Vagina (tissue), 2 donors: ENCODE results near the gene GRIA1. TPM values are rescaled to one million over a fixed set of nuclear protein-coding genes. Genes with fewer than 3 reads are reported as not detected.

ENCODE experiments used
- DNase-seq, 2 donors: peaks; one replicate each; pipeline ENCODE4 v3.0.0-alpha.2; 2017; ENCODE audit errors: extremely low spot score in 2 of 2
- H3K27ac ChIP-seq: fragments of 200-600 bp; sonication (generic); one replicate; pipeline ENCODE4 v1.5.1; 2019
- H3K27me3 ChIP-seq: fragments of 200-600 bp; sonication (generic); one replicate; pipeline ENCODE4 v1.5.1; 2019
- H3K36me3 ChIP-seq, 2 donors: fragments of 200-600 bp; sonication (generic); one replicate each; pipeline ENCODE4 v1.5.1; 2017 to 2019
- H3K4me1 ChIP-seq: fragments of 200-600 bp; sonication (generic); one replicate; pipeline ENCODE4 v1.5.1; 2019
- H3K4me3 ChIP-seq, 2 donors: fragments of 200-600 bp; sonication (generic); 1 replicate in 1 of 2; 2 replicates in 1 of 2; pipeline ENCODE4 v1.5.1; 2016 to 2019
- H3K9me3 ChIP-seq: fragments of 200-600 bp; sonication (generic); one replicate; pipeline ENCODE4 v1.5.1; 2019
- POLR2A ChIP-seq, 2 donors: fragments of 450-650 bp; IDR thresholded peaks; one replicate each; pipeline ENCODE4 v1.6.1; 2017; ENCODE audit warnings: antibody characterized with exemption in 2 of 2, mild to moderate bottlenecking in 2 of 2, moderate library complexity in 2 of 2
- POLR2AphosphoS5 ChIP-seq, 2 donors: sonication (generic); formaldehyde crosslinking; IDR thresholded peaks; one replicate each; pipeline ENCODE4 v1.9.0; 2017; ENCODE audit warnings: antibody characterized with exemption in 2 of 2, mild to moderate bottlenecking in 2 of 2, low read depth in 1 of 2; ENCODE audit not compliant: insufficient read depth in 1 of 2
- intact Hi-C: fragments of 100-400 bp; cut with DNase I; formaldehyde crosslinking; loops from one replicate; pipeline ENCODE4 v1.15.1; 2023
- total RNA-seq: library from RNA; depleted of rRNA; stranded (reverse); fragments of >200 nt; gene quantifications from one replicate; pipeline ENCODE4 v1.2.3, GENCODE V29; 2016
- TF ChIP-seq, protein P1 (sequence below), 3 experiments: fragments of 450-650 bp in 2 of 3; fragments of 200-600 bp in 1 of 3; sonication (generic) in 1 of 3; IDR thresholded peaks; one replicate each; pipeline ENCODE4 v1.5.1; 2017 to 2019; ENCODE audit warnings: antibody characterized with exemption in 3 of 3, mild to moderate bottlenecking in 2 of 3, moderate library complexity in 2 of 3

Gene GRIA1
- total RNA-seq, 1 donor from 2014 or later, result not detected

DNA sequence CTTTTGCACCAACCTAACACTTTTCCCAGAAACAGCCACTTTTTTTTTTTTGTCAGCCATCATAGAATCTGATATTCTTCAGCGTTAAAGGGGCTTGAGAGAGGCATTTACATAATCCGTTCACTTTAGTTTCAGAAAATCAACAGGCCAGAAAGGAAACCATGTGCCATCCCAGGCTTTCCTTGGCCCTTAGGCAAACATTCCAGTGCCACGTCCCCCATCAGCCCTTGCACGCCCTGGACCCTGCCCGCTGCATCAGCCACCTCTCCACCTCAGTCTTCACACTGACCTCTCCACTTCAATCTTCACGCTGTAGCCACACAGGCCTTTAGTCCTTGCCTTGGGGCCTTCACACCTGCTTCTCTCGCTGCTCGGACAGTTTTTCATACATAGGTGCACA, 123.2 kb downstream of the GRIA1 start:
- intact Hi-C loops, result no loop called here
- TF ChIP-seq POLR2AphosphoS5 (IDR thresholded peaks at IDR 0.05; ENCODE audit: insufficient read depth in 1 of 2, low read depth in 1 of 2) (no peak), POLR2A (IDR thresholded peaks at IDR 0.05) (no peak)
- TF ChIP-seq, protein P1, sequence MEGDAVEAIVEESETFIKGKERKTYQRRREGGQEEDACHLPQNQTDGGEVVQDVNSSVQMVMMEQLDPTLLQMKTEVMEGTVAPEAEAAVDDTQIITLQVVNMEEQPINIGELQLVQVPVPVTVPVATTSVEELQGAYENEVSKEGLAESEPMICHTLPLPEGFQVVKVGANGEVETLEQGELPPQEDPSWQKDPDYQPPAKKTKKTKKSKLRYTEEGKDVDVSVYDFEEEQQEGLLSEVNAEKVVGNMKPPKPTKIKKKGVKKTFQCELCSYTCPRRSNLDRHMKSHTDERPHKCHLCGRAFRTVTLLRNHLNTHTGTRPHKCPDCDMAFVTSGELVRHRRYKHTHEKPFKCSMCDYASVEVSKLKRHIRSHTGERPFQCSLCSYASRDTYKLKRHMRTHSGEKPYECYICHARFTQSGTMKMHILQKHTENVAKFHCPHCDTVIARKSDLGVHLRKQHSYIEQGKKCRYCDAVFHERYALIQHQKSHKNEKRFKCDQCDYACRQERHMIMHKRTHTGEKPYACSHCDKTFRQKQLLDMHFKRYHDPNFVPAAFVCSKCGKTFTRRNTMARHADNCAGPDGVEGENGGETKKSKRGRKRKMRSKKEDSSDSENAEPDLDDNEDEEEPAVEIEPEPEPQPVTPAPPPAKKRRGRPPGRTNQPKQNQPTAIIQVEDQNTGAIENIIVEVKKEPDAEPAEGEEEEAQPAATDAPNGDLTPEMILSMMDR (IDR thresholded peaks at IDR 0.05), result no peak

DNA sequence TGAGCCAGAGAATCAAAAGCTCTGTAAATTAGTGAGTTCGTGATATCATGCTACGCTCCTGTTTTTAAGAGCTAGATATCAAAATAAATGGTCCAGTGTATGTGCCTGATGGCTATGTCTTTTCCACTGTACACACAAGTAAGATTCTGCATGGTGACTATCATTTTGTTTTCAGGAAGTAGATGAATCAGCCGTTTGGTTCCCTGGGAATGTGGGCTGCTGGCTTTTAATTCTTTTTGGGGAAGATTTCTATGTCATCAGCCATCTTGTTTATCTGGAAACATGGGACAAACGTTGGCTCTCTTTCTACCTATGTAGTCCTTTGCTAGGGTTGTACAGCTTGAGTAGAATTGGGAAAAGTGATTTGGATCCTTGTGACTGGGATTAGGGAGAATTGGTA, 126.7 kb downstream of the GRIA1 start:
- Histone ChIP-seq H3K27me3 (no peaks in the 10 kb centered on the region), H3K27ac (no peak overlapping the region), H3K9me3 (no peaks in the 10 kb centered on the region), H3K36me3 (no peaks in the 10 kb centered on the region), H3K4me1 (no peaks in the 10 kb centered on the region), H3K4me3 (no peak overlapping the region)
- intact Hi-C loops, result no loop called here
- TF ChIP-seq, protein P1 (IDR thresholded peaks at IDR 0.05), result no peak
- TF ChIP-seq POLR2A (IDR thresholded peaks at IDR 0.05) (no peak), POLR2AphosphoS5 (IDR thresholded peaks at IDR 0.05; ENCODE audit: insufficient read depth in 1 of 2, low read depth in 1 of 2) (no peak)
- DNase-seq, result no peak

More for the DNA sequence above, 123.2 kb downstream of the GRIA1 start:
- Histone ChIP-seq H3K36me3 (no peaks in the 10 kb centered on the region), H3K27ac (no peak overlapping the region), H3K27me3 (no peaks in the 10 kb centered on the region), H3K4me3 (no peak overlapping the region), H3K4me1 (no peaks in the 10 kb centered on the region), H3K9me3 (no peaks in the 10 kb centered on the region)
- DNase-seq, result no peak

DNA sequence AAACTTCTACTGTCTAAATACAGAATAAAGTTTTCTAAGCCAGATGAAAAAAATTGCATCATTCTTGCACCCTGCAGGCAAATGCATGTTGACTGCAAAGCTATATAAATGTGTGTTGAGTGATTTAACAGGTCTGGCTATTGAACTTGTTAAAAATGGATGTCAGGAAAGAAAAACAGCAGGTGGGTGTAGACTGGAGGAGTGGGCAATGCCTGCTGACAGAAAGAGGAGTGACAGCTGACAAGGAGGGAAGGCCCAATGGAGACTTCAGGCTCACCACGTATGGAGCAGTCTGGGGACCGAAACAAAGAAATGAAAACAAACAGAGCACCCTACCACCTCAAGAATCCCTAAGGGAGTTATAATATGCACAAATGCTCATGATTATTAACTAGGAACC, 127.8 kb downstream of the GRIA1 start:
- H3K36me3 ChIP-seq, result no peaks in the 10 kb centered on the region
- no peak overlapping the region for H3K4me3 ChIP-seq
- TF ChIP-seq, protein P1 (IDR thresholded peaks at IDR 0.05), result no peak
- no peak for TF ChIP-seq POLR2A (IDR thresholded peaks at IDR 0.05)
- no peak for TF ChIP-seq POLR2AphosphoS5 (IDR thresholded peaks at IDR 0.05; ENCODE audit: insufficient read depth in 1 of 2, low read depth in 1 of 2)
- no peak overlapping the region for H3K27ac ChIP-seq
- no peaks in the 10 kb centered on the region for H3K9me3 ChIP-seq
- intact Hi-C loops, result no loop called here
- DNase-seq, result no peak
- no peaks in the 10 kb centered on the region for H3K27me3 ChIP-seq
- no peaks in the 10 kb centered on the region for H3K4me1 ChIP-seq

DNA sequence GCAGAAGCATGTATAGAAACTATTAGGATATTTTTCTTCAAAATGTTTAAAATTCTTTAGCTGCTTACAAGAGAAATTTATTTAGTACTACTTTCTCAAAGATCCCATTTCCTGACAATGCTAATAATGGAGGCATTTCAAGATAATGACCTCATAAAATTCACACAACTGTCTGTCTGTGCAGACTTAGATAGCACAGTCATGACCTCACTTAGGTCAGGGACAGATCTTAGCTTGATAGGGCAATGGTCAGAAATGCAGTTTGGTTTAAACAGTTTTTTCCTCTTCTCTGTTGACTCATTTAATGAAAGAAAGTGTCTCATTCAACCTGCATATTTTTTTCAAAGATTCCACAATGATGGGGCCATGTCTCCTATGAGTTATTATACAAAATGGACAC, 128.4 kb downstream of the GRIA1 start:
- Histone ChIP-seq H3K4me3 (no peak overlapping the region), H3K4me1 (no peaks in the 10 kb centered on the region), H3K36me3 (no peaks in the 10 kb centered on the region), H3K27me3 (no peaks in the 10 kb centered on the region), H3K9me3 (no peaks in the 10 kb centered on the region), H3K27ac (no peak overlapping the region)
- no peak for DNase-seq
- intact Hi-C loops, result no loop called here
- TF ChIP-seq, protein P1 (IDR thresholded peaks at IDR 0.05), result no peak
- TF ChIP-seq POLR2AphosphoS5 (IDR thresholded peaks at IDR 0.05; ENCODE audit: insufficient read depth in 1 of 2, low read depth in 1 of 2) (no peak), POLR2A (IDR thresholded peaks at IDR 0.05) (no peak)

DNA sequence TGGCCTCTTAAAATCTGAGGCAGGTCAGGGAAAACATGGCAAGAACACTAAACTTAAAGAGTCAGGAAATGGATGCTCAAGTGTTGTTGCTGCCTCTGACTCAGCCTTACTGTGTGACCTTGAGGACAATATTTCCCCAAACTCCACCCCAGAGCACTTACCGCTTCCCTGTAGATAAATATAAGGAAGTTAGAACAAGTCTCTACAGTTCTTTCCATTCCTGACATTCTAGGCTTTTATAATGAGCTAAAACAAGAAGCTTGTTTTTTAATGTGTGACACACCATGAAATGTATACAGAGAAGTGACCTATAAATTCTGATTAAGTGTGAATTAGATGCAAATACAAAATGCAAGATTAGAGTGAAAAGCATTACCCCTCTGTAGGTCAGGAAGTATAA, 129.3 kb downstream of the GRIA1 start:
- Histone ChIP-seq H3K36me3 (no peaks in the 10 kb centered on the region), H3K4me3 (no peak overlapping the region), H3K4me1 (no peaks in the 10 kb centered on the region), H3K9me3 (no peaks in the 10 kb centered on the region), H3K27ac (no peak overlapping the region), H3K27me3 (no peaks in the 10 kb centered on the region)
- TF ChIP-seq POLR2AphosphoS5 (IDR thresholded peaks at IDR 0.05; ENCODE audit: insufficient read depth in 1 of 2, low read depth in 1 of 2) (no peak), POLR2A (IDR thresholded peaks at IDR 0.05) (no peak)
- TF ChIP-seq, protein P1 (IDR thresholded peaks at IDR 0.05), result no peak
- no peak for DNase-seq
- intact Hi-C loops, result no loop called here
